Right renal cortex interstitium (tissue), 3 donors: ENCODE data around the gene MAP3K7CL. TPM values are rescaled to one million over a fixed set of nuclear protein-coding genes. Genes with fewer than 3 reads are reported as not detected.

Experiments
- DNase-seq, 3 donors: peaks; one replicate each; pipeline ENCODE4 v3.0.0-alpha.2; 2013; ENCODE audit warnings: low read depth in 3 of 3, low spot score in 2 of 3
- polyA plus RNA-seq, 3 donors: library from polyadenylated mRNA; unstranded; fragments of 120-200 nt; gene quantifications; one replicate each; pipeline ENCODE4 v1.2.1, GENCODE V29; 2013; ENCODE audit not compliant: insufficient read length in 3 of 3

The MAP3K7CL gene
- polyA plus RNA-seq, 3 donors: 4.4 to 6.3 (median 4.9) TPM

DNA sequence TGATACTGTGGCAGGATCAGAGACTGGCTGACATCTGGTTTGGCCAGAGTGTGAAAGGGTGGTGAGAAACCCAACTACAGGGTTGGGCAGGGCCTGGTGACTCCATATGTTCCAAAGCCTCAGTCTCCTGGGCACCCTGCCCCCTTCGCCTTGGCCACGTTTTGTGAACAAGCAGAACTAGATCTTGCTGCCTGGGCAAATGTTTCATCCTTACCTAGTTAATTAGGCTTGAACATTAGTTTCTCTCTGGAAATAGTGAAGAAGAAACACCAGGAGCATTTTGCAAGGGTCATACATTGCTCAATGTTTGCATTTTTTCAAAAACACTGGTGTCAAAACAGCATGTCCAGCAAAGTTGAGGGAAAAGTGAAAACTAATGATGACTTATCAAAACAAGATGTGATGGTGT is 60.5 kb downstream of the MAP3K7CL start:
- DNase-seq: no peak

DNA sequence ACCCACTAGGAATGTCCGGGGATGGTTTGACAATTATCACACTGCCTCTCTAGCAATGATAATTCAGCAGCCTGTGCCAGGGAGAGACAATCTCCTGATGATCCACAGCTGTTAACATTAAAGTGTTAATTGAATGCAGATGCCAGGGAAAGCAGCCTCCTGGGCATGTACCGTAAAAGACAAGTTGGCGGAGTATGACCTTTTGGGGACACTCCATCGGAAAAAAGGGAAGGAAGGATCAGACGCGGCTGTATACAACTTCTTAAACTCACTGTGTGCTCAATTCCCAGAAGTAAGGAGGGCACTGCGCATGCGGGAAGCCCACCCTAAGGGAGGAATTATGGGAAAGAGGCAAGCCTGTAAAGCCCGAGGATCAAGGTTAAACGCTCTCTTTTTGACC is 62.6 kb downstream of the MAP3K7CL start:
- no peak for DNase-seq

DNA sequence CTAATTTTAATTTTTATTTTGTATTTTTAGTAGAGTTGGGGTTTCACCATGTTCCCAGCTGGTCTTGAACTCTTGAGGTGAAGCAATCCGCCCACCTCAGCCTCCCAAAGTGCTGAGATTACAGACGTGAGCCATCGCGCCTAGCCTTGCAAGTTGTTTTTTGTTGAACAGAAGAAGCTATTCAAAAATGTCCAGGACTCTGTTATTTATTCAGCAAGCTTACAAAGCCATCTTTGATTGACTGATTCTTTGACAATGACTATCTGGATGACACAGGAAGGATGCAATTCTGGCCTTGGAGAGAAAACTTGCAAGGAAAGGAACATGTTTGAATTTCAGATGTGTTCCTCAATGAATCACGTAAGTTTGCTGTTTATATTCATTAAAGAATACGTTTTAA is 63.5 kb downstream of the MAP3K7CL start:
- DNase-seq: no peak

DNA sequence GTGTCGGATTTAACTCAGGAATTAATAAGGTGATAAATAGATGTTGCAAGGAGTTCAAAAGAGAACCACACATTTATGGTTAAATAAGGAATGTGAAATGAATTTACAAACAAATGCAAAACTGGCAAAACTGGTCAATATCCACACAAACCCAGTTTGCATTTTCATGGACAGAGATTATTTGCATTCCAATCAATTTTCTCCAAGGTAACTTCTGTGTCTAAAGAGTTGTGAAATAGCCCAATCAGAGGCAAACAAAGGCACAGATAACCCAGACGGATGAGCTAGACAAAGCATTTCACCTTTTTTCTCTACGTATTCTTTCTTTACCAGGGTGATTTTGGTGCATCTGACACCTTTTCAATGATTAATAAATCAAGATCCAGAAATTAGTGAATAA is 63.9 kb downstream of the MAP3K7CL start:
- no peak for DNase-seq

DNA sequence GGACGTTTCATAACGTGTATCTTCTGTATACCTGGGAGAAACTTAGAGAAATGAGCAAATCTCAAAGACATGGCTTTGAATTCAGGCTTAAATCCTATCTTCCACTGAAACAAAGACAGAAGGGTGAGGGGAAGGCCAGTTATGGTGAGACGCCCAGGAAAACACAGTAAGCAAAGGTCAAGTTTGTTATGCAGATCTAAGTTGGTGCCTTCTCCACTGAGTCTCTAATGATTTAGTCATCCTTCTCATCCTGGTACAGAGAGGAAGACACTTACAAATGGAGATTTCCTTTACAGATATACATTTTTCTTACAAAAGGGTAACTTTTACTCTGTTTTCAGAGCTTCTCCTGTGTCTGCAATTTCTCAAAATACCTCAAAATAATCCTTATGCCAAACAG is 64.4 kb downstream of the MAP3K7CL start:
- DNase-seq: no peak

DNA sequence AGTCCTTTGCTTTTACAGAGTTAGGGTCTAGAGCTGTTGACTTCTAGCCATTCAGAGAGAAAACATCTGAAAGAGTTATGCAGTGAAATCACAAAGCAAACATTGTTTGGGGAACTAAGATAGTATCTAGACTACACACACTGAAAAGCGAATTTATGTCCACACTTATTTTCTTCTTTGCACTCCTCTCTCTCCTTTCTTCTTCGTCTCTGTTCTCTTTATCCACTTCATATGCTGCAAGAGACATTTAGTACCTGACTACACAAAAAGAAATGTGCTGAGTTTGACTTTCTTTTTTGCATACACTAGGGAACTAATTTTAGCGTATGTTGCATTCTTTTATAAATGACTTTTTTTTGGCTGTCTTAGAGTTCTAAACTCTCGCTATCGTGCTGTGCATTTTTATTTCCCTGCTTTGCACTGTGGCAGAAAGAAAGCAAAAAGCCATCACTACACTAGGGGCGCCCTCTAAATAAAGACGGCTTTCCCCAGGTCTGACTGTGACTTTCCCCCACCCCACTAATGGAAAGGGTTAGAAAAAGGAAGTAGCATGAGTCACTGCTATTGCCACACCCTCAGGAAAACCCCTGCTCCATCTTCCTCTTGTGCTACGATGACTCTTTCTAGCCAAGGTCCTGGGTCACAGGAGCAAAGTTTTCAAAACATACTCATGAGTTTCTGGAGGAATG is 65.7 kb downstream of the MAP3K7CL start:
- no peak for DNase-seq

DNA sequence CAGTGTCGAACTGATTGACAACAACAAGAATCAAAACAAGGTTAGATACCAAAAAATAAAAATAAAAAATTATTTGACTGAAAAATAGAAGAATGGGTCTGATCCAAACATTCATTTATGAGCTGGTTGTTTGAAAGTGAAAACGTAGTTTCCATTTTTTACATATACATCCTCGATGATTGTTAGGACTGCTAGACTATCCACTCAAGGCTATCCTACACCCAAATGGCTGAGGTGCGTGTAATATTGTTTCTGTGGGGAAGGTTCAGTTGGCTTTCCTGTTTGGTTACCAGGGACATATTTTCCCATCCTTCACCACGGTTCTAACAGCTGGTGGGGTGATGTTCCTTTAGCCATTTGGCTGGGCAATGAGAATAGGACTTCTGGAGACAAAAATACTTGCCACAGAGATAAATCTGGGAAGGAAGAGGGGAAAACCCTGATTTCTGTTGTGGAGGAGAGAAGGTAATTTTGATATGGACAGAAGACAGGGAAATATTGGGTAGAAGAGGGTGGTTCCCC is 66.3 kb downstream of the MAP3K7CL start:
- no peak for DNase-seq

DNA sequence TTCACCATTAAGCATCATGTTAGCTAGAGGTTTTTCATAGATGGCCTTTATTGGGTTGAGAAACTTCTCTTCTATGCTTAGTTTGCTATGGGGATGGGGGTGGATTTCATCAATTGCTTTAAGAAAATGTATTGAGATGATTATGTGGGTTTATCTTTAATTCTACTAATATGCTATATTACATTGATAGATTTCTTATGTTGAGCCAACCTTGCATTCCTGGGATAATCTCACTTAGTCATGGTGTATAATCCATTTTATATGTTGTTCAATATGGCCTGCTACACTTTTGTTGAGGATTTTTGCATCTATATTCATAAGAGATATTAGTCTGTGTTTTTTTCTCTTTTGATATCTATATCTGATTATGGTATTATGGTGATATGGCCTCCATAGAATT is 70.7 kb downstream of the MAP3K7CL start:
- DNase-seq: no peak

DNA sequence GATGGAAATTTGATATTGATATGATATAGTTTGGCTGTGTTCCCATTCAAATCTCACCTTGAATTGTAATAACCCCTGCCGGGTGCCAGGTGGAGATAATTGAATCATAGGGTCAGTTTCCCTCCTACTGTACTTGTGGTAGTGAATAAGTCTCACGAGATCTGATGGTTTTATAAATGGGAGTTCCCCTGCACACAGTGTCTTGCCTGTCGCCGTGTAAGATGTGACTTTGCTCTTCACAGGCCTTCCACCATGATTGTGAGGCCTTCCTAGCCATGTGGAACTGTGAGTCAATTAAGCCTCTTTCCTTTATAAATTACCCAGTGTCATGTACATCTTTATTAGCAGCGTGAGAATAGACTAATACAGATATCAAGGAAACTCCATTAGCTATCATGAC is 74.6 kb downstream of the MAP3K7CL start:
- no peak for DNase-seq

DNA sequence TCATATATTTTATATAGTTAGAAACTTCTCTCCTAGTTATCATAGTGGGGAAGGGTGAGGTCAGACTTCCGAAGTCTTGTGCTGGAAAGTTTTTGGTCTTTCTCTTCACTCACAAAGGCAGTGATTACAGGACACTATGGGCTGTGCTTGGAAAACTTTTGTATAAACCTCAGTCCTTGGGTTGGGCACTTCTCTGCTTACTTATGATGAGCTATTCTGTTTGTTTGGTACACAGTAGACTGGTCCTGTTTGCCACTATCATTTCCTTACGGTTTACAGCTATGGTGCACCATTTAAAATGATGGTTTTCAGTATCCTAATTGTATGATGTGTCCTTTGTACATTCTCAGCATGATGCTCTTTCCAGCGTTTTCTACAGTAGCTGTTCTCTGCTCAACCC is 75.5 kb downstream of the MAP3K7CL start:
- no peak for DNase-seq

DNA sequence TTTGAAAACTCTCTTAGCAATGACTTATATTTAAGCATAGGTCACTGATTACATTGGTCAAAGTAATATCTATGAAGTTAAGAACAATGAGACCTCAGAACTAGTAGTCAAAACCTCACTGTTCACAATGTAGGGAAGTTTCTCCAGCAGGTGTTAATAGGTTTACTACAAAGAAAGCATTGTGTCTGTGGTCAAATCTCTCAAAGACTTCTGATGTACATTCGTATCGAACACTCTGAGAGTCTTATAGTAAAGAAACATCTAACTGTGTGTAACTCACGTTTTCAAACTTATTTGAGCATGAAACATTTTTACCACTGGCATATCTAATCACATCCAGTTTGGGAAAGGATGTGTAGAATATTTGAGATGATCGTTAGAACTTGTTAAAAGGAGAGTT is 76.0 kb downstream of the MAP3K7CL start:
- no peak for DNase-seq

DNA sequence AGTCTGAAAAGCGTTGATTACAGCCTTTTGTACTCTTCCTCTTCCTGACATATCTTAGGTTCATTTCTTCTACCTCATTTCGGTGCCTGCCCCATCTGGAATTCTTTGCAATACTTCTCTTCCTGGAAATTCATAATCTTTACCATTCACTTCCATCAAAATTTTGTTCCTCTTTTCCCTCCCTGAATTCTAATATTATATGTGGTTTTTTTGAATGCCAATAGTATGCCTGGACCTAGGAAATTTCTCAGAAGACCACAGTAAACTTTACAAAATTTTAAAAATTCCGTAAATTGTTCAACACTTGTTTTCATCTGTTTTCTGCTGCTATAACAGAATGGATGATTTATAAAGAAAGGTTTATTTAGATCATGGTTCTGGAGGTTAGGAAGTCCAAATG is 76.8 kb downstream of the MAP3K7CL start:
- DNase-seq: no peak

DNA sequence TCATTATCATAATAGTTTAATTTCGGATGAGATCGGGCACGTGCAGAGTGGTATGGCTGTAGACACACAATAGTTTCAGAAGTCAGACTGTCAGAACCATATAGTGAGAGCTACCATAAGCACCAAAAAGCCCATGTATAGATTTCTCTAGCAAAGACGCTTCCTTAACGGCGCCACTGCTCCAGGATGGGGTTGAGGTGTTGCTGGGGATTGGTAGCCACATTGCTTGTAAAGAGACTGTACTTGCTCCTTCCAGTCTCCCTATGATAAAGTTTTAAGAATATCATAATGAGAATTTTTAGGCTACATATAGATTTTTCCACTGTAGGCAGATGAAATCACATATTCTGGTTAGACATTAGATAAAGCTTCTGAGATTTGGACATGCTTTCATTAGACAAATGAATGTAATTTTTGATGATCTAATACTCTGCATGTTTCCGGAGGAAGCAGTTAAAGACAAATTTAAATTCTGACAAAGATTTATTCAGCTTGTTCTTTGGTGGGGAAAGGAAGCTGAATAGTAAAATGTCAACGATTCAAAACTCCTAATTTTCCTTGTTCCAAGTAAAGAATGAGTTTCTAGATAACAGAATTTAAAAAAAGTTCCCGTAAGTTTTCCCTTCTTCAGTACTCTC is 77.7 kb downstream of the MAP3K7CL start:
- DNase-seq: no peak

DNA sequence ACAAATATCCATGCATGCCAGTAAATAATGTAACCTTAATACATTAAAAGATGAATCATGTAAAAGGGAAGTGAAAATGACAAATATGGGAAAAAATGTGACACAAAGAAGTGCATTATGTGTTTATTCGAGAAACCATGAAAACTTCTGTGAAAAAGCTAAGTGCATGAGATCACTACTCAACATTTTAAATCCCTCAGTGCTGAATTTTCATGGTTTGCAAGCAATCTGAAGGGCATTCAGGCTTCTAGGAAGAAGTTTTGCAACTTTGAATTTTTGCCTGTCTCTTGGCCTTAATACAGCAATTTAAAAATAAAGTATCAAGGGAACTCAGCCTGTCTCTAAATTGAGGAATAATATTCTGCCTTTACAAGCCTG is 78.2 kb downstream of the MAP3K7CL start:
- no peak for DNase-seq

DNA sequence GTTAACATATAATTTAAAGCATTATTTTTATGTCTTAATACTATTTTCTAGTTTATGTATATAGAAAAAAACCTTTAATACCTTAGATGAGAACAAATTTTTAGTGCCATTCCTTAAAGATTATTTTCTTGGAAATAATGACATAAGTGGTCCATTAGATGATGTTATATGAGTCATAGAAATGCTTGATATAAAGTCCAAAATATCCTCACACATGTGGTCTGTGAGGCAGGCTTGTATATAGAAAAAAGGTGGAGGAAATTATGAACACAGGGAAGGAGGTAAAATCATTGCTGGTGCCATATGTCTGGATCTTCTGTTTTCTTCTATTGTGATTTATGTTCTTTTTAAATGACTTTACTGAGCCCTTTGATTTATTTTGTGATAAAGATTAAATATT is 79.3 kb downstream of the MAP3K7CL start:
- DNase-seq: no peak

DNA sequence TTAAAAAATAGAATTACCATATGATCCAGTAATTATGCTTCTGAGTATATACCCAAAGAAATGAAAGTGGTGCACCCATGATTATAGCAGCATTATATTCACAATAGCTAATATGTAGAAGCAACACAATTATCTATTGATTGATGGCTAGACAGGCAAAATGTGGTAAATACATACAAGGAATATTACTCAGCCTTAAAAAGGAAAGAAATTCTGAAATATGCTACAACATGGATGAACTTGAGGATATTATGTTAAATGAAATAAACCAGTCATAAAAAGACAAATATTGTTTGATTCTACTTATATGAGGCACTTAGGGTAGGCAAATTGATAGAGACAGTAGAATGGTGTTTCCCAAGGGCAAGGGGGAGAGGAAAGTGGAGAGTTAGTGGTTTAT is 80.8 kb downstream of the MAP3K7CL start:
- DNase-seq: no peak

DNA sequence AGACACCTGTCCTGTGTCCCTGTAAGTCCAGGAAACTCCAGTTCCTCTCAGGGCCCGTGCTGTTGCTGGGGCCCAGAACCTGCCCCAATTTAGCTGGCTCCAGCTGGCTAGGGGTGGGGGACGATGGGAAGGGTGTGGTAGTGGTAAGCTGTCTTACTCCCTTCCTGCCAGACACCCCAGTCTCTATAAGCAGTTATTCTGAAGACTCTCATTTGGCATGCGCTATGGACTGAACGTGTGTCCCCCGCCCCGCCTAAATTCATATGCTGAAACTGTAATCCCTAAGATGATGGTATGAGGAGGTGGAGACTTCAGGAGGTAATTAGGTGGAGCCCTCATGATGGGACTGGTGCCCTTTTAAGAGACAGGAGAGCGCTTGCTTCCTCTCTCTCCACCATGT is 82.0 kb downstream of the MAP3K7CL start:
- DNase-seq: no peak

DNA sequence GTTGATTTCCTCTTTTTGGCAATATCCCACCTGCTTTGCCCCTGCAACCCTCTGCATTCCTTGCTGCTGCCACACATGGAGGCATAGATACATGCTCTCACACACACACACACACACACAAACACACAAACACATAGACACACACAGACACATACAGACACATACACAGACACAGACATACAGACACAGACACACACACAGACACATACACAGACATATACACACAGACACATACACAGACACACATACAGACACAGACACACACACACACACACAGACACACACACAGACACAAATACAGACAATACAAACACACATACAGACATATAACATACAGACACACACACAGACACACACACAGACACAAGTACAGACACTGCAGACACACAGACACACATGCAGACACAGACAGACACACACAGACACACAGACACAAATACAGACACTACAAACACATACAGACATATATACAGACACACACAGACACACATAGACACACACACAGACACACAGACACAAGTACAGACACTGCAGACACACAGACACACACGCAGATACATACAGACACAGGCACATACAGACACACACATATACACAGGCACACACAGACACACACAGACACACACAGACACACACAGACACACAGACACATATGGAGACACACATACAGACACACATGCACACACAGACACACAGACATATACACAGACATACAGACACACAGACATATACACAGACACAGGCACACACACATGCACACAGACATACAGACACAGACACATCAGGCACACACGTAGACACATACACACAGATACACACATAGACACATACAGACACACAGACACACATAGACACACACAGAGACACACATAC is 83.3 kb downstream of the MAP3K7CL start:
- no peak for DNase-seq

DNA sequence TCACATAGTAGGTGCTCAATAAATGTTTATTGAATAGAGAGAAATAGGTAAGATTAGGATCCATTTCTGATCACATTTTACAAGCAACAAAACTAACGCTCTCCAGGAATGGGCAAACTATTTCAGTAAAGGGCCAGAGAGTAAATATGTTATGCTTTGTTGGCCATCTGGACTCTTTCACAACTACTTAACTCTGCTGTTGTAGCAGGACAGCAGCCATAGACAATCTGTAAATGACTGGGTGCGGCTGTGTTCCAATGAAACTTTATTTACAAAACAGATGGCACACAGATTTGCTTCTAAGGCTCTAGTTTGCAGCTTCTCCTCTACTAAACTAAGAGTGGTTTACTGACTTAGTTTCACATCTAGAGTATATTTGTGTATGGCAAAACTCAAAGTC is 85.3 kb downstream of the MAP3K7CL start:
- DNase-seq: no peak

DNA sequence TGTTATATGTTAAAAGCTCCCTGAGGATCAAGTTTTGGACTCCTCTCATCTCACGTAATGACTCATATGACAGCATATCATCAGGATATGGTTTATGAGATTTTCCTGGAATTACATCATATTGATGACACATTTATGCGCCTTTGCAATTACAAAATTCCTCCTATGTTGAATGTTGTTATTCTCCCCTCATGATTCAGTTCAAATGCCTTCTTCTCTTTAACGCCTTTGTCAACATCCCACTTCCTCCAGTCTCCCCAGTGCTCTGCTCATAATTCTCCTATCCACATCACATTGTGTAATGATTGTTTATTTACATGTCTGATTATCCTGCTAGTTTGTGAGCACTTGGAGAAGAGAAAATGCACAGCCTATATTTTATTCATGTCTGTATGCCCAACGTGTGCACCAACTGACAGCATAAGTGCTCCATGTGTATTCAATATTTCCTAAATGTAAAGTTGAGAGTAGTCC is 87.4 kb downstream of the MAP3K7CL start:
- no peak for DNase-seq

DNA sequence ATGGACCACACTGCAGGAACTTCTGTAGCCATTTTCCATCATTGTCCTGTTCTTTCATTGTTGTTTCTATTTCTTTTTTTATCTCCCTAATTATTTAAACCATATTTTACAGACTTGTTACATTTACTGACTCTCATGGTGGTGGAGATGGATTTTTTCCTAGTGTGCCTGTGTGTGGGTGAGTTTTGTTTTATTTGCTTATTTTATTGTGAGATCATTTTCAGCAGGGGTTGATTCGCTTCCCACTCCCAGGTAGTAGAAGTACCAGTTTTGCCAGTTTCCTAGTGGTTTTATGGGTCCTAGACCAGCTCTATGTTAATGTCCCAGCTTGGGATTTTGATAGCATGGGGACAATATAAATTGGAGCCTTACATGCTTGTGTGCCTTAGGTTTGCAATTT is 88.3 kb downstream of the MAP3K7CL start:
- DNase-seq: no peak
